Measurements from ENCODE around the gene SPEG.
A peak's percentile ranks its signal among the peaks of the same experiment; 100 is the strongest.
"Not testable (repeated sequence)": the region's sequence is repeated elsewhere in the genome, so short reads cannot be mapped to it uniquely, and the experiment has no call there.

SPEG gene

GRCh38 chr2:219434718-219435525 is at the start of gene SPEG:
Gene SPEG (plus strand): TSS chr2:219434843. CDS start chr2:219434978, 135 bp downstream.
- no peak for DNase-seq (ENCODE audit: low read depth)

- DNase-seq (ENCODE audit: low read depth), result no peak
Measured at GRCh38 chr2:219384859-219385258, 49.8 kb upstream of the SPEG start.

- no peak for DNase-seq (ENCODE audit: low read depth)
Measured at GRCh38 chr2:219385958-219386520, 48.6 kb upstream of the SPEG start.

- DNase-seq (ENCODE audit: low read depth), result no peak
Measured at GRCh38 chr2:219386532-219387280, 47.9 kb upstream of the SPEG start.

GRCh38 chr2:219387306-219388120 is 47.1 kb upstream of the SPEG start, which contains the start of gene DNPEP:
Gene DNPEP (minus strand): TSS chr2:219387912. CDS start chr2:219387794, 118 bp downstream.
- peak; percentile 75 for DNase-seq (ENCODE audit: low read depth)

GRCh38 chr2:219388121-219388906 is 46.3 kb upstream of the SPEG start:
- DNase-seq (ENCODE audit: low read depth), result peak; percentile 91

GRCh38 chr2:219388907-219389156 is 45.8 kb upstream of the SPEG start:
- DNase-seq (ENCODE audit: low read depth), result no peak

- no peak for DNase-seq (ENCODE audit: low read depth)
Measured at GRCh38 chr2:219392754-219393153, 41.9 kb upstream of the SPEG start.

- DNase-seq (ENCODE audit: low read depth), result not testable (repeated sequence)
Measured at GRCh38 chr2:219395056-219395455, 39.6 kb upstream of the SPEG start.

- DNase-seq (ENCODE audit: low read depth), result no peak
Measured at GRCh38 chr2:219395609-219396008, 39.0 kb upstream of the SPEG start.

- no peak for DNase-seq (ENCODE audit: low read depth)
Measured at GRCh38 chr2:219396863-219397457, 37.7 kb upstream of the SPEG start.

- no peak for DNase-seq (ENCODE audit: low read depth)
Measured at GRCh38 chr2:219398721-219399363, 35.8 kb upstream of the SPEG start.

- DNase-seq (ENCODE audit: low read depth), result no peak
Measured at GRCh38 chr2:219399716-219400478, 34.7 kb upstream of the SPEG start.

- no peak for DNase-seq (ENCODE audit: low read depth)
Measured at GRCh38 chr2:219400562-219400961, 34.1 kb upstream of the SPEG start.

- no peak for DNase-seq (ENCODE audit: low read depth)
Measured at GRCh38 chr2:219401606-219402005, 33.0 kb upstream of the SPEG start.

- DNase-seq (ENCODE audit: low read depth), result peak; percentile 67
Measured at GRCh38 chr2:219402665-219403515, 31.8 kb upstream of the SPEG start.

GRCh38 chr2:219403861-219404260 is 30.8 kb upstream of the SPEG start:
- no peak for DNase-seq (ENCODE audit: low read depth)

- DNase-seq (ENCODE audit: low read depth), result no peak
Measured at GRCh38 chr2:219404291-219404910, 30.2 kb upstream of the SPEG start.

All from stromal cell of bone marrow (primary cell).